CD4-positive, alpha-beta T cell treated with Interleukin-10 for 1 hour (primary cell): ENCODE results near the gene KRT17.
"Not testable (repeated sequence)": the region's sequence is repeated elsewhere in the genome, so short reads cannot be mapped to it uniquely, and the experiment has no call there.

ENCODE experiments used
- DNase-seq: peaks from one replicate; pipeline ENCODE4 v3.0.0-alpha.2; 2020

Gene KRT17

DNA sequence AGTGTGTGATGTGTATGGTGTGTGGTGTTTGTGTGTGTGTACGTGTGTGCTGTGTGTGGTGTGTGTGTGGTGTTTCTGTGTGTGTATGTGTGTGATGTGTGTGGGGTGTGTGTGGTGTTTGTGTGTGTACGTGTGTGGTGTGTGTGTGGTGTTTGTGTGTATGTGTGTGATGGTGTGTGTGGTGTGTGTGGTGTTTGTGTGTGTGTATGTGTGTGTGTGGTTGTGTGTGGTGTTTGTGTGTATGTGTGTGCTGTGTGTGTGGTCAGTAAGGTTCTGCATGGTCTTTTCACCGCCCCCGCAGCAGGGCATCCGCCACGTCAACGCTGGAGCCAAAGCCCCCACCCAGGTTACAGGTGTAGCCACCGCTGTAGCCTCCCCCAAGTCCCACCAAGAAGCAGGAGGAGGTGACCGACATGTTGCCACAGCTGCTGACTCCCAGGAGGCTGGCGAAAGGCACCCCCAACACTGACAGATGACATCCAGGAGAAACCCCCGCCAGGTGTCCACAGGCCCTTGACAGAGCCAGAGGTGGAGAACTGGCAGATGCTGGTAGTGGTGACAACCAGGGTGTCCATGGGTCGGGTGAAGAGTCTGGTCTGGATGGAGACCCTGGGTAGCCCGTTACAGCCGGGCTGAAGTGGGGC lies 9.3 kb upstream of the KRT17 start:
- DNase-seq = no peak

DNA sequence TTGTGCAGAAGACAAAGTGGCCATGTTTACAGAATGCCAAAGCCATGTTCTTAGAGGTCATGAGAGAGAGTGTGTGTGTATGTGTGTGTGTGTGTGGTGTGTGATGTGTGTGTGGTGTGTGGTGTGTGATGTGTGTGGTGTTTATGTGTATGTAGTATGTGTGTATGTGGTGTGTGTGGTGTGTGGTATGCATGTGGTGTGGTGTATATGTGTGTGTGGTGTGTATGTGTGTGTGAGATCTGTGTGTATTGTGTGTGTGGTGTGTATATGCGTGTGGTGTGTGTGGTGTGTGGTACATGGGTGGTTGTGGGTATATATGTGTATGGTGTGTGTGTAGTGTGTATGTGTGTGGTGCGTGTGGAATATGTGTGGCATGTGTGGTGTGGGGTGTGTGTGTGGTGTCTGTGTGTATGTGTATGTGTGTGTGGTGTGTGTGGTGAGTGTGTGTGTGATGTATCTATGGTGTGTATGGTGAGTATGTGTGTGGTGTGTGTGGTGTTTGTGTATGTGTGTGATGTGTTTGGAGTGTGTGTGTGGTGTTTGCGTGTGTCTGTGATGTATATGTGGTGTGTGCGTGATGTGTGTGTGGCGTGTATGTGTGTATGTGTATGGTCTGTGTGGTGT lies 8.2 kb upstream of the KRT17 start:
- DNase-seq = no peak

DNA sequence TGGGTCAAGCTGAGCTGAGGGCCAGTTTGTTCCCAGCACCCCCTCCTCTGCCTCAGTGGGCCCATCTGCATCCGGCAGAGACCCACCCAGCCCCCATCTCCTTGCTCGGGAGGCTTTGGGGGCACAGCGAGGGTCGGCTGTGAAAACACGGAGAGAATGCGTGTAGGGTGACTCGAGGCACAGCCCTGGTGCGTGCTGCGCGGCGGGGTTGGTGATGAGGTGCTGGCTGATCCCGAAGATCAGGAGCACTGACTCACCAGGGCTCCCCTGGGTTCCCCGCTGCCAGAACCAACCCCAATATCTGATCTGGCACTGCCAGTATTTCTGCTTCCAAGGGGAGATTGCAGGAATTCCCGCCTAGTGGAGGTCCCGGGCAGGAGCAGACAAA lies 7.5 kb upstream of the KRT17 start:
- DNase-seq = no peak

DNA sequence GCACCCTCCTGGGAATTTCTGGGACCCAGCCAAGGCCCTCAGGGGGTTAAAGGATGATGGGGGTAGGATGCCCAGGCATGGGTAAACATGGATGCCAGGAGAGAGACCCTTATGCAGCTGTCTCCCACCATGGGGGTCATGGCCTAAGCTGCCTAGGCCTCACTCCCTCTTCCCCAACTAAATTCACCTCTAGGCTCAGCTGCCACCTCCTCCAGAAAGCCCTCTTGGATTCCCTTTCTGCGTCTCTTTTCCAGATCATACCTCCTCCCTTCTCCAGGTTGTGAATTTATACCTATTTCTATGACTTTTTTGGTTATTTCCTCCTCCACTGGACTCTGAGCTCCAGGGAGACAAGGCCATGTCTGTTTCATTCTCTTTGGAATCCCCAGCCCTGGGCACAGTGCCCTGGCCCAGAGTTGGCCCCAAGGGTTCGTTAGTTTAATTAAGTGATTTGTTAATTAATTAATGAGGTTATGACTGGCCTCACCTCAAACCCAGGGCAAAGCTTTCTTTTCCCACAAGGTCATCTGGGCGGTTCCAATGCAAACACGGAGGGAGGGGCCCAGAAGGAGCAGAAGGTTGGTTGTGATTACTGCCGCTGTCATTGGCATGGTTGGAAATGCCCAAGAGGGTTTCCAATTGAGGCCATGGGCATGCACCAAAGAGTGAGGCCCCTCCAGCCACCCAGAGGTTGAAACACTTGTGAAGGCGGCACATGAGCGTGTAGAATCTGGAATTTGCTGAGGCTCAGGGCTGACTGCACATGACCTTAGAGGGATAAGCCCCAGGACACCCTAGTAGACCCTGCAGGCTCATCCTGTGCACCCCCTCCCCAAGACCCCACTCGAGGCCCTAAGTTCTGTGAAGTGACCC lies 6.9 kb upstream of the KRT17 start:
- DNase-seq = no peak

DNA sequence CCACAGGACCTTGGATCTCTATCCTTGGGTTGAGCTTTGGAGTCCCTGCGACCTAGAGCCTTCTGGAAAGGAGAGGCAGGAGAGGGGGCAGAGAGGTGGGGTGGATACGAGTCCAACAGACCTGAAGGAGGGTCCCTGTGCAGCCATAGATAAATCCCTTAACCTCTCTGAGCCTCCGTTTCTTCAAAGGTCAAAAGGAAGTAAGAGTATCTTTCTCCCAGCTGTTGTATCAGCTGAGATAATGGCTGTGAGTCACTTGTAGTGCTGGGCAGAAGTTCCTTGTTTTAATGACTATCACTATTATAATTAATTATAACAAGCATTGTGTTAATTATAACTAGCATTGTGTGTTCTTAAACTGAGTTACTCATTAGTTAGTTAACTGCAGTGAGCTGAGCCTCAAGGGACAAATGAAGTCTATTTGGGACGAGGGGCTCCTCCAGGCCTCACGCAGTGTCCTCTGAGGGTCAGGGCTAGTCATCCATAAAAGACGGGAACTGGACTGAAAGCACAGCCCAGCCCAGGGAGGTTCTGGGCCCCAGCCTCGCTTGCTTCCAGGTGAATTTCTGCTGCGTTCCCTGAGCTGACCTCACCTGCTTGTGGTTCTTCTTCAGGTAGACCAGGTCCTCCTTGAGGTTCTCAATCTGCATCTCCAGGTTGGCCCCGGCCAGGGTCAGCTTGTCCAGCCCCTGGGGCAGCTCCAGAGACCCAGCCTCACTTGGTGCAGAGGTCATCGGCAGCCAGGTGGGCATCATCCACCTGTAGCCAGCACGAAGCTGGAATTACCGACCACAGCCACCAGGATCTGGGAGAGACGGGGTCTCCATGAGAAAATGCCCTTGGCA lies 5.7 kb upstream of the KRT17 start:
- no peak for DNase-seq

DNA sequence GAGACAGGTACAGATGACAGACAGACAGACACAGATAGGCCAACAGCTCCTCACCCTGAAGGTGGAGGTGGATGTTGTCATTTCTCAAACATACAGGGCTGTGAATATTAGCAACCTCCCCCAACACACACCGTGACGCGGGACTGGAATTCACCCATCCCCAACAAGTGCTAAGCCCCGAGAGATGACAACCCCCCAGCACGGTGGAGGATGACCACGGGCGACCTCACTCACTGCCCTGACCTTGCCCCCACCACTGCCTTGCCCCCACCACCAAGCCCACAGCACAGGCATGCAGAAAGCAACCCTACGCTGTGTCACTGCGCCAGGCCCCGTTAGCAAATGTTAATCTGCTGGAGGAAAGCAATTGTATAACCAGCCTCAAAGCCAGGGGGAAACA lies 4.9 kb upstream of the KRT17 start:
- no peak for DNase-seq

DNA sequence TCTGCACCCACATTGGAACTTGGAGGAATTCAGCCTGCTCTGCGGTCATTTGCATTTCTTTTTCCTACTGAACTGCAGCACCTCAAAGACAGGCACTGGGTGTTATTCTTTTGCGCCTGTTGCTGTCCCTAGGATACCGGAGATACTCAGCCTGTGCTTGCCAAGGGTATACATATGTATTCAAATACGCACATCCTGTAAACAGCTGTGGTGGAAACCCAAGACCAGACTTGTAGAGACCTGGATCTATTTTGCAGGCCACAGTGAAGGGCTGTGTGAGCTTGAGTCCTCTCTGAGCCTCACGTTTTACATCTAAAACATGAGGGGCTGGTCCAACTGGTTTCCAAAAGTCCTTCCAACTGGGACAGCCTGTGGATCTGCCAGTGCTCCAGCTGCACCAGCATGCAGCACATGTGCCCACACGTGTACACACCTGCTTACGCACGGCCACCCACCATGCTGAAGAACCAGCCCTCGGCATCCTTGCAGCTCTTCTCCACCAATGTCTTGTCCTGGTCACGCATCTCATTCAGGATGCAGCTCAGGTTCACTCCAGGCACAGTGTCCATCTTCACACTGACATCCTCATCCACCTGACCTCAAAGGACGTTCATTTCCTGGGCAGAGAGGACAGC lies 4.4 kb upstream of the KRT17 start:
- DNase-seq = not testable (repeated sequence)

DNA sequence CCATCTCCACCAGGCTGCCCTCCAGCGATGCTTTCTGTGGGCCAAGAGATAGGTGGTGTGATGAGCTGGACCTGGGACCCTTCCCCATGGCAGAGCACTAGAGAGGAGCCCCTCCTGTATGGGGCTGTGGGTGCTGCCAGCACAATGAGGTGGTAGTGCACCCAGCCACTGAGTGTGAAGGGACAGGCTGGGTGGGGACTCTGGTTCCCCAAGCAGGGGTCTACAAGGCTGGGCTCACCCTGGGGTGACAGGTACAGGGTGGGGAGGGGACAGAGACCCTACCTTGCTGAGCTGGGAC lies 3.6 kb upstream of the KRT17 start:
- not testable (repeated sequence) for DNase-seq

DNA sequence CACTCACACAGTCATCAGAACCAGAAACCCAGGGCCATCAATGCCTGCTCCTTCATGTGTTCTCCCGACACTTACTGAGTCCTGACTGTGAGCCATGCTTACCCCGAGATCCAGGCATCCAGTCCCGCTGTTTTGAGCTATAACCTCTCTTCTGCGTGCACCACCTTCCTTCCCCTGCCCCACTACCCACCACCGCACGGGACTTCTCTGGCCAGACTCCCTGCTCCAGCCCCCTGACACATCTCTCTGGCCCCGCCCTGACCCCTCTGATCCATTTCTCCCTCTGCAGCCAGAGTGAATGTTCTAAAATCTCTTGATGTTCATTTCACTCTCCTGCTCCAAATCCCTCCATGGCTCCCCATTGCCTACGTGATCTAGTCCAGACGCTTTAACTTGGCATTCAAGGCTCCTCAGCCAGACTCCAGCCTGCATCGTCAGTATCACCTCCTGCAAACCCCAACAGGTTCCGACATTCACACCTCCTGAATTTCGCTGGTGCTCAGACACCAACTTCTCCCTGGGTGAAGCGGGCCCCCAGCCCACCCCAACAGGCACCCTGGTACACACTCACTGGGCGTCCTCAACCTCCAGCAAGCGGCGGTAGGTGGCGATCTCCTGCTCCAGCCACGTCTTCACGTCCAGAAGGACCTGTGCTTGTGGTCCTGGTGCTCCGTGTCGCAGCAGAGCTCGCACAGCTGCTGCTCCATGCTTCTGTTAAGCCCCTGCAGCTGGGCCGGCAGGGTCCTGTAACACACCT lies 3.1 kb upstream of the KRT17 start:
- no peak for DNase-seq

DNA sequence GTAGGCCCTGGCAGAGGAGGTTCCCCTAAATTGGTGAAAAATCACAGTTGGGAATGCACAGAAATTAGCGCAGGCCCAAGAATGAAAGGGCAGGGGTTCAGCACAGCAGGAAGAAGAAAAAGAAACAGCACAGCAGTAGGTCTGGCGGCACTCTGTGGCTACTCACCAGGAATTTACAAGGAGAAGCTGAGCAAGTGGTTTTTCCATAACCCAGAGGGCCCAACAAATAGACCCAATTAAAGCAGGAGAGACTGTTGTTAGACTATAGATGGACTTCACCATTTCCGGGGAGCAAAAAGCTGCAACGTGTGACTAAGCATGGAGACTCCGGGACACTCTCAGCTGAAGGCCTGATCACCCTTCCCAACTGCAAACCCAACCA lies 2.5 kb upstream of the KRT17 start:
- not testable (repeated sequence) for DNase-seq

DNA sequence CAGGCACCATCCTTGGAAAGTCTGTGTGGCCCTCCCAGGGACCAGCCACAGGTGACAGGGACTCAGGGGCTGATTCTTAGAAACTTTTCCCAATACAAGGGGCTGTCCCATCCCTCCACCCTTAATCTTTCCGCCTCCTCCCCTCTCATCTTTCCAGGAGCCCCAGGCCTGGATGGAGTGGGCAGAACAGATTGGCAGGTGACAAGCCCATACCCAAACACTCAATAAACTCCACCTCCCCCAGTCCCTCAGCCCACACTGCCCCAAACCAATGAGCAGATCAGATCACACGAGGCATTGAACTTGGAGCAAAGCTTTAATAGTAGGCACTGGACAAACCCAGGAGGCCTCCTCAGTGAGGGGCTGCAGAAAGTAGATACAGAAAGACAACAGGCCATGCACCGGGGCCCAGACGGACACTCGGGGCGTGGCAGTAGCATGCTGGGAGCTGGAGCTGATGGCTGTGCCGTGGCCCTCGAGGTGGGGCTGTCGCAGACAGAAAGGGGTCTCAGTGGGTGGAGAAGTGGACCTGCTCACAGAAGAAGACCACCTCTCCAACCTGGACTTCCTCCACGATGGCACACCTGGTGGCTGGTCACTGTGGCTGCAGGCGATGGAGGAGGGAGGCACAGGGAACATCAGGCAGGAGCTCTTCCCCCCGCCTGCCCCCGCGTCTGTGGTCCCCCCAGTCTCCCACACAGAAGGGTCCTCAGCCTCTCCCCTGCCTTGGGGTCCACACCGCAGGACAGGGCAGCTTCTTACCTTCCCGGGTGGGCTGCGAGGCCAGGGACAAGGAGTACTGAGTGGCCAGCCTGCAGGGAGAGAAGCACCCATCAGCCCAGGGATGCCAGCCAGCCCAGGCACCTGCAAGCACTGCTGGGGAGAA lies 1.9 kb upstream of the KRT17 start:
- not testable (repeated sequence) for DNase-seq

DNA sequence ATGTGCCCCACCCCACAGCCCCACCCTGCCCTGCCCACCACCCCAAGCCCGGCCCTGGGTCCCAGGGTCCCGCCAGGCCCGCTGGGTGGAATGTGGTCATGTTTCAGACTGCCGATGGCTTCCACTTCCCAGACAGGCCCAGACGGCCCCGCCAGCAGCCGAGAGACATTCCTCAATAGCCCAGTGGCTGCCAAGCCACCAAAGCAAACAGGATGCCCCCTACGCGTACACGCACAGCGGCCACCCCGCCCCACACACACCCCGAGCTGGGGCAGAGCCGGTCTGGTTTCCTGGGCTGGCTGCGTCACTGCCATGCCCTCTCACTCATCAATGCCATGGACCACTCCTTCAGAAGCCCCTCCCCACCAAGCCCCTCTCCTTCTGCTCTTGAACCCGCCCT lies 1.2 kb upstream of the KRT17 start:
- no peak for DNase-seq

DNA sequence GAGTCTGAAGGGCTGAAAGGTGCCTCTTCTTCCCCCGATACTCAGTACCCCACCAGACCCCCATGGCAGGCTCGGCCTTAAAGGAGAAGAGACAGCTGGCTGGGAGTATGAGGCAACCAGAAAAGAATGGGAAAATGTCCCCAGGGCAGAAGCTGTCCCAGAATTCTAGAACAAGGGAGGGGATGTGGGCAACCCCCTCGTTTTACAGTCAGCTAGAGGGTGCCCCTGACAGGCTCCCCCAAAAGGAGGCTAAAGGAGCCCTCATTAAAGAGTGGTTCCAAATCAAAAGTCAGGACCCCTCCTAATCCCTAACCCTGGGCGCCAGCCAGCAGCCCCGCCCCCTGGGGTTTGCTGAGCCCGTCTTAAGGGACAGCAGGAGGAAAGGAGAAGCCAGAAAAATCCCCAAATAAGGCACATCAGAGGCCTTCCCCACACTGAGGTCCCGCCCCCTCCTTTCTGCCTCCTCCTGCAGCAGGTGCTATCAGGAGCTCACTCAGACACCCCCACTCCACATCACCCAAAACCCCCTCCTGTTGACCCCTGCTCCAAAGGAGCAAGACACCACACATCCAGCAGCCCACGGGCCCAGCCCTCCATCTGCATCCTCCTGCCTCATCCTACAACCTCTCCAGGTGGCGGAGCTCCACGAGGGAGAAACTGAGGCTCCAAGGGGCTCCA lies 1.1 kb downstream of the KRT17 start:
- DNase-seq = not testable (repeated sequence)

DNA sequence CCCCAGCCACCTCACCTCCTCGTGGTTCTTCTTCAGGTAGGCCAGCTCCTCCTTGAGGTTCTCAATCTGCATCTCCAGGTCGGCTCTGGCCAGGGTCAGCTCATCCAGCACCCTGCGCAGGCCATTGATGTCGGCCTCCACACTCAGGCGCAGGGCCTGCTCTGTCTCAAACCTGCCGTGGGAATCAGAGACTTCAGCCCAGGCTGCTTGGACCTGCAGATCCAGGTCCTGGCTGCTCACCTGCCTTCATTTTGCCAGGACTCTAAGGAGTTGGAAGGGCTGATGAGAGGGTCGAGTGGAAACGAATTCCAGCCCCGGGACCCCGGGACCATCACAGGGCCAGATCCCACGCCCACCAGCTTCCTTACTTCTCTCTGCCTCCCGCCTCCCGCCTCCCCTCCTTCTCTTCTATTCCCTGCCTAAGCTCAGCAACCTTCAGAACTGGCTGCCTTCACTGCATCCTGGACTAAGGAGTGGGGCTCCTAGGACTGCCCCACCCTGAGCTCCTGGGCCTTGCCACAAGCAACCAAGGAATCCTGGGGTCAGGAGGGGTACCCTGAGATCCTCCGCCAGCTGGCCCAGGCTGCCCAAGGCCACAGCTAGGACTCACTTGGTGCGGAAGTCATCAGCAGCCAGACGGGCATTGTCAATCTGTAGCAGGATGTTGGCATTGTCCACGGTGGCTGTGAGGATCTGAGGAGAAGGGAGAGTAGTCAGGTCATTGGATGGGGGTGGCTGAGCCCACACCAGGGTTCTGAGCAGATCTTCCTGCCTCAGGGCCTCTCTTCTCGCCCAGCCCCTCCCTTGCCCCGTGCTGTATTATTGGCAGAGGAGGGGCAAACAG lies 1.8 kb downstream of the KRT17 start:
- not testable (repeated sequence) for DNase-seq

DNA sequence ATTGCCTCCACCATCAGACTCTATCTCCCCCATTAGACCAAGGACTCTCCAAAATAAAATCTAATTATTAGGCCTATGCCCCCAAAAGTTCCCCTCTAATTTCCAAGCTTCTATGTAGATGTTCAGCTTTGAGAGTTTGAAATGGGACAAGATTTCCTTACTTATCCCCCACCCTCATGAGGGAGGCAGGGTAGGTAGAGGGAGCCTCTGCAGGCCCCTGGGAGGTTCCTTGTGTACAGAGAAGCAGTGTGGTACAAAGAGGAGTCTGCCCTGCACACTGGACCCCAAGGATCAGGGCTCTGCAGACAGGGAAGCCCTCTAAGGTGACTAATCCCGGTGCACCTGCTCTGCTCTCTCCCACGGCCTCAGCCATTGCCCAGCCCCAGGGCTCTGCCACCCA lies 2.5 kb downstream of the KRT17 start:
- DNase-seq = no peak

DNA sequence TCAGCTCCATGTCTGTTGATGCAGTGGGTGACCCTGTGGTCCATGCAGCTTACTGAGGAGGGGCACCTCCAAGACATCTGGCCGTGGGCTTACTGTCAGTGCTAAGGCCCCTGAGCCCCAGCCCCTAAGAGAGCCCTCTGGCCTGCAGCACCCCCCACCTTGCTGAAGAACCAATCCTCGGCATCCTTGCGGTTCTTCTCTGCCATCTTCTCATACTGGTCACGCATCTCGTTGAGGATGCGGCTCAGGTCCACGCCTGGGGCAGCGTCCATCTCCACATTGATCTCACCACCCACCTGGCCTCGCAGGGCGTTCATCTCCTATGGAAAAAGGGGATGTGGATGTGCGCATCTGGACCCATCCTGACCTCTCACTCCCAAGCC lies 2.9 kb downstream of the KRT17 start:
- DNase-seq = not testable (repeated sequence)

DNA sequence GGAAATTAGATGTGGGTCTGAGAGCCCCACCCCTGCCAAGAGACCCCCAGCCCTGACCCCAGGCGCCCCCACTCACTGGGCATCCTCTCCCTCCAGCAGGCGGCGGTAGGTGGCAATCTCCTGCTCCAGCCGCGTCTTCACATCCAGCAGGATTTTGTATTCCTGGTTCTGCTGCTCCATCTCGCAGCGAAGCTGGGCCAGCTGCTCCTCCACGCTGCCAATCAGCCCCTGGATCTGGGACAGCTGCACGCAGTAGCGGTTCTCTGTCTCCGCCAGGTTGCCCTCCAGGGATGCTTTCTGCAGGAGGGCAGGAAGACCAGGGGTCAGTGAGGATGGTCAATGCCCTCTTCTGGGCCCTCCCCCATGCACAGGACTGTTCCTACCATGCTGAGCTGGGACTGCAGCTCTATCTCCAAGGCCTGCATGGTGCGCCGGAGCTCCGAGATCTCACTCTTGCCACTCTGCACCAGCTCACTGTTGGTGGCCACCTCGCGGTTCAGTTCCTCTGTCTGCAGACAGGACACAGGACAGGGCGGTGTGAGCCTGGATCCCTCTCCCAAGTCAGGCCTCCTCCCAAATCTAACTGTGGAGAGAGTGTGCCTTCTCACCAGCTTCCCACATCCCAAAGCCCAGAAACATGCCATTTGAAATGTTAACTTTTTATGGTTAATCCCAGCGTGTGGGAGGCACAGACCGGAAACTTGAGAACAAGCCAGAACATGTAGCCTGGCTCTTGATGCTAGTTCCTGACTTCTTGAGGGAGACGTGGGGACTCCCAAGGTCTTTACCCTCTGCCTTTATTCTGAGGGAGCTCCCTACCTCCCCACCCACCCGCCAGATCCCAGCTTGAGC lies 3.6 kb downstream of the KRT17 start:
- DNase-seq = no peak

DNA sequence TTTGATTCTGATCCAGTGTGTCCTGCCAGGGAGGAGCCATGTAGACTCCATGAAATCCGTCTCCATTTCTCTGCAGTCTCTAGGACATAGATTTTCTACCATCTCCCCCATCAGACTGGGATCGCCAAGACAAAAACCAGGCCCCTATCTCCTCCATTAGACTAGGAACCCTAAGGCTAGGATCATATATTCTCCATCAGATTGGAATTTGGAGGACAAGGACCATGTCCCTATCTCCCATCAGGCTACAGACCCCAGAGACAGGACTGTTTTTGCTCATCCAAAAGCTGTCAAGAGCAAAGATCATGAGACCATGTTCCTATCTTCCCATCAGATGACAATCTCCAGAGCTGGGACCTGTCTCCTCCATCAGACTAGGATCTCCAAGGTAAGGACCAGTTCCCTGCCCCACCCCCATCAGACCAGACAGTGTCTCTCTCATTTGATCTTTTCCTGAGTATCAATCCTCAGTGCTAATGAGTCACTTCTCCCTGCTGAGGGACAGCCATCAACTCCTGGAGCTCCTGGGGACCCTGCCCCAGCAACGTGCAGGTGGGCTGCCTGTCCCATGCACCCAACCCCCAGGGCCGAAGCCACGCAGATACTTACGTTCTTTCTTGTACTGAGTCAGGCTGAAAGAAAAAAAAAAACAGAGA lies 4.3 kb downstream of the KRT17 start:
- DNase-seq = not testable (repeated sequence)
